HS-5 (cell line): ENCODE data around the gene EFCAB3.
"Not testable (repeated sequence)": the region's sequence is repeated elsewhere in the genome, so short reads cannot be mapped to it uniquely, and the experiment has no call there.

ENCODE experiments used
- DNase-seq: peaks from one replicate; pipeline ENCODE4 v3.0.0-alpha.2; 2012; ENCODE audit warnings: low read depth

The EFCAB3 gene

DNA sequence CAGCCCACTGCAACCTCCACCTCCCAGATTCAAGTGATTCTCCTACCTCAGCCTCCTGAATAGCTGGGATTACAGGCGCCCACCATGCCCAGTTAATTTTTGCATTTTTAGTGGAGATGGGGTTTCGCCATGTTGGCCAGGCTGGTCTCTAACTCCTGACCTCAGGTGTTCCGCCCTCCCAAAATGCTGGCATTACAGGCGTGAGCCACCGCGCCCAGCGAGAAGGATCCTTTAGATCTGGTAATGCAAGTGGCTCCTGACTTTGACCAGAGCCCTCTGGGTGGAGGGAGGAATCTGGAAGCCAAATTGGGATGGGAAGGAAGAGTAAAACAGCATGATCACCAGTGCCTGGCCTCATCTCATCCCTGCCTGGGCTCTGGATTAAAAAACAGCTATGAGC, 84.9 kb downstream of the EFCAB3 start:
- not testable (repeated sequence) for DNase-seq
